22Rv1 (cell line): ENCODE data around the gene TRPC4AP.

ENCODE experiments used
- ZFX ChIP-seq: fragments of 450-650 bp; IDR thresholded peaks from 2 replicates; pipeline ENCODE4 v1.6.1; 2017; ENCODE audit warnings: antibody characterized with exemption, borderline replicate concordance
- TF ChIP-seq, protein P1 (sequence below): fragments of 450-650 bp; IDR thresholded peaks from 2 replicates; pipeline ENCODE4 v1.5.1; 2017; ENCODE audit warnings: mild to moderate bottlenecking

DNA sequence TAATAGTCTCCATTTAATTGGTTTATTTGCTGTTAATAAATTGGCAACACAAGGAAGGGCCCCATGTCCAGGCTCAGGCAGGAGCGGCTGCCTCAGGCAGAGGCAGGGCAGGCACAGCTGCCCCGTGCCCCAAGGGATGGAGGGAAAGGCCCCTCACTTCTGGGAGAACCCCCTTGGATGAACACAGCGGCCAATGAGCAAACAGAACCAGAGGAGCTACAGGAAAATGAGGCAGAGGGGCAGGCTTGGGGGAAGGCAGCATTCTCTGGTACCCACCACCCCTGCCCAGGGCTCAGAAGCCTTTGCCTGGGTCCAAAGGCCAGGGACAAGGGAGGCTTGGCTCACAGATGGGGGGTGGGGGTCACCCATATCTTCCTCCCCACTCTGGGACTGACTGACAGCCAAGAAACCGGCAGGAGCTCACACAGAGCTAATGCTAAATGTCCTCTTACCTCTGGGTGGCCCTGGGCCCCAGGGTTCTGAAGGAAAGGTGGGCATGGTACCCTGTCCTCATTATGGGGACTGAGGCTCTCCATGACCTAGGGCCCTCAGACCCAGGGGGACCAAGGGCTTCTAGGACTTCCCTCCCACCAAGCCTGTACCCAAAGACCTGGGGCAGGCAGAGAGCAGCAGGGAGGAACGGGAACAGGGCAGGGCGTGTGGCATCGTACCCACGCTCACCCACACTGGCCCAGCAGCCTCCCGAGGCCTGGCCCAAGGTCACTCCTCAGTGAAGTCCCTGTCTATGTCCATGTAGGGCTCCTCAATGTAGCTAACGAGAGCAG is 90.0 kb downstream of the TRPC4AP start:
- TF ChIP-seq, protein P1, sequence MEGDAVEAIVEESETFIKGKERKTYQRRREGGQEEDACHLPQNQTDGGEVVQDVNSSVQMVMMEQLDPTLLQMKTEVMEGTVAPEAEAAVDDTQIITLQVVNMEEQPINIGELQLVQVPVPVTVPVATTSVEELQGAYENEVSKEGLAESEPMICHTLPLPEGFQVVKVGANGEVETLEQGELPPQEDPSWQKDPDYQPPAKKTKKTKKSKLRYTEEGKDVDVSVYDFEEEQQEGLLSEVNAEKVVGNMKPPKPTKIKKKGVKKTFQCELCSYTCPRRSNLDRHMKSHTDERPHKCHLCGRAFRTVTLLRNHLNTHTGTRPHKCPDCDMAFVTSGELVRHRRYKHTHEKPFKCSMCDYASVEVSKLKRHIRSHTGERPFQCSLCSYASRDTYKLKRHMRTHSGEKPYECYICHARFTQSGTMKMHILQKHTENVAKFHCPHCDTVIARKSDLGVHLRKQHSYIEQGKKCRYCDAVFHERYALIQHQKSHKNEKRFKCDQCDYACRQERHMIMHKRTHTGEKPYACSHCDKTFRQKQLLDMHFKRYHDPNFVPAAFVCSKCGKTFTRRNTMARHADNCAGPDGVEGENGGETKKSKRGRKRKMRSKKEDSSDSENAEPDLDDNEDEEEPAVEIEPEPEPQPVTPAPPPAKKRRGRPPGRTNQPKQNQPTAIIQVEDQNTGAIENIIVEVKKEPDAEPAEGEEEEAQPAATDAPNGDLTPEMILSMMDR = peak; percentile 16; the same call in 1 of the 2 replicates
- no peak for TF ChIP-seq ZFX
